D721Med (cell line): ENCODE data around the gene KLF1.
A peak's percentile ranks its signal among the peaks of the same experiment; 100 is the strongest.

ENCODE experiments used
- DNase-seq: peaks from one replicate; pipeline ENCODE4 v3.0.0; 2011; ENCODE audit warnings: low spot score; ENCODE audit not compliant: insufficient read length
- FAIRE-seq: peaks from 2 replicates; lab custom pipeline; 2011; peaks lifted over from hg19 to GRCh38; lab: Jason Lieb, UNC
- TF ChIP-seq, protein P1 (sequence below): IDR thresholded peaks from 2 replicates; pipeline ENCODE4 v1.5.1; 2012; ENCODE audit warnings: mild to moderate bottlenecking, control low read depth; ENCODE audit not compliant: insufficient read depth; ENCODE audit errors: missing control alignments

Gene KLF1

DNA sequence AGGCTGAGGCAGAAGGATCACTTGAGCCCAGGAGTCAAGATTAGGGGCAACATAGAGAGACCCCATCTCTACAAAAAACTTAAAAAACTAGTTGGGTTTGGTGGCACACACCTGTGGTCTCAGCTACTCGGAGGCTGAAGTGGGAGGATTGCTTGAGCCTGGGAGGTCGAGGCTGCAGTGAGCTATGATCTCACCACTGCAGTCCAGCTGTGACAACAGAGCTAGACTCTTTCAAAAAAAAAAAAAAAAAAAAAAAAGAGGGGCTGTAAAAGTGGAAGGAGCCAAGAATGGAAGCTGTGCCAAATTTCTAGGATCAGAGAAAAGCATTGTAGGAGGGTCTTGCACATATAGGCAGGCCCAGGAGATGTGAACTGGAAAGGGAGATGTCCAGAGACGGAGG, 15.3 kb downstream of the KLF1 start:
- no peak for DNase-seq
- TF ChIP-seq, protein P1, sequence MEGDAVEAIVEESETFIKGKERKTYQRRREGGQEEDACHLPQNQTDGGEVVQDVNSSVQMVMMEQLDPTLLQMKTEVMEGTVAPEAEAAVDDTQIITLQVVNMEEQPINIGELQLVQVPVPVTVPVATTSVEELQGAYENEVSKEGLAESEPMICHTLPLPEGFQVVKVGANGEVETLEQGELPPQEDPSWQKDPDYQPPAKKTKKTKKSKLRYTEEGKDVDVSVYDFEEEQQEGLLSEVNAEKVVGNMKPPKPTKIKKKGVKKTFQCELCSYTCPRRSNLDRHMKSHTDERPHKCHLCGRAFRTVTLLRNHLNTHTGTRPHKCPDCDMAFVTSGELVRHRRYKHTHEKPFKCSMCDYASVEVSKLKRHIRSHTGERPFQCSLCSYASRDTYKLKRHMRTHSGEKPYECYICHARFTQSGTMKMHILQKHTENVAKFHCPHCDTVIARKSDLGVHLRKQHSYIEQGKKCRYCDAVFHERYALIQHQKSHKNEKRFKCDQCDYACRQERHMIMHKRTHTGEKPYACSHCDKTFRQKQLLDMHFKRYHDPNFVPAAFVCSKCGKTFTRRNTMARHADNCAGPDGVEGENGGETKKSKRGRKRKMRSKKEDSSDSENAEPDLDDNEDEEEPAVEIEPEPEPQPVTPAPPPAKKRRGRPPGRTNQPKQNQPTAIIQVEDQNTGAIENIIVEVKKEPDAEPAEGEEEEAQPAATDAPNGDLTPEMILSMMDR: no peak
- no peak for FAIRE-seq

DNA sequence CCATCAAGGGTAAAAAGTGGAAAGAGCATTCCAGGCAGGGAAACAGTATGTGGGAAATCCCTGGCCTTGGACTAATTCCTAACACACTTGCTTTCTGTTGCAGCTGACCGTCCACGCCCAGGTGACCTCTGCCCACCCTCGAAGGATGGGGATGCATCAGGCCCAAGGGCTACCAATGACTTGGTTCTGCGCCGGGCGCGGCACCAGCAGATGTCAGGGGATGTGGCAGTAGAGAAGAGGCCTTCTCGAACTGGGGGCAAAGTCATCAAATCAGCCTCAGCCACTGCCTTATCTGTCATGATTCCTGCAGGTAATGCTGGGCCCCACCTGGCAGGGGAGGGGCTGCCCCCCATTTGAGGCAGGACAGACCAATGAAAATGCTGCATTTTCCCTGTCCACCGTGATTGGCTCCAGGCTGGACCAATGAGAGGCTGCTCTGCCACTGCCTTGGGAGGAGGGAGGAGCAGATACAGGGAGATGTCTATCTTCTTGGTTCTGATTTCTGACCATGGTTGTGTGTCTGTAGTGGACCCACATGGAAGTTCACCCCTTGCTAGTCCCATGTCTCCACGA, 18.4 kb downstream of the KLF1 start:
- DNase-seq (peak; percentile 18), FAIRE-seq (no peak)
- TF ChIP-seq, protein P1: no peak

DNA sequence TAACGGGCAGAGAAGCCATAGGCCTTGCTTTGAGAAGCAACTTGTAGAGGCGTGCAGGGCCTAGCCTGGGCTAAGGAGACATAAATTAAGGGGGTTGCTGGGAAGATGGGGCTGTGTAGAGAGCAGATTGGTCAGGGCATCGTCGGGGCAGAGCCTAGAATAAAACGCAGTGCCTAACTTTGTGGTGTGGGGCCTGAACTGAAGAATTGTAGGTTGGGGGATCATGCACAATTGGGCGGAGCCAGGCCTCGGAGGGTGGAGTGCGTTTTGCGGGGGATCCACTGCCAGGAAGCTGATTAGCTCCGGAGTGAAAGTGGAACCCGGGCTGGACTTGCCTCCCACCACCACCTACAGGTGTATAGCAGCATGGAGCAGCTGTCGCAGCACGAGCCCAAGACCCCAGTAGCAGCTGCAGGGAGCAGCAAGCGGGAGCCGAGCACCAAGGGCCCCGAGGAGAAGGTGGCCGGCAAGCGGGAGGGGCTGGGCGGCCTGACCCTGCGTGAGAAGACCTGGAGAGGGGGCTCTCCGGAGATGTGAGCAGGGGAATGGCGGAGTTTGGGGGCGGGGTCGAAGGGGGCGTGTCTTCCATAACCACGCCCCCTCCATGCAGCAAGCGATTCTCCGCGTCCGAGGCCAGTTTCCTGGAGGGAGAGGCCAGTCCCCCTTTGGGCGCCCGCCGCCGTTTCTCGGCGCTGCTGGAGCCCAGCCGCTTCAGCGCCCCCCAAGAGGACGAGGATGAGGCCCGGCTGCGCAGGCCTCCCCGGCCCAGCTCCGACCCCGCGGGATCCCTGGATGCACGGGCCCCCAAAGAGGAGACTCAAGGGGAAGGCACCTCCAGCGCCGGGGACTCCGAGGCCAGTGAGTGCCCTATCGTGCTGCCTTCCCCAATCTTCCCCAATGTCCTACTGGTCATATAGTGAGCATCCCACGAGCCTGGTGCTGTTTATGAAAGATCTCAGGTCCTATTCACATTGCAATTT, 19.6 kb downstream of the KLF1 start:
- DNase-seq (no peak), FAIRE-seq (no peak)
- TF ChIP-seq, protein P1: no peak

DNA sequence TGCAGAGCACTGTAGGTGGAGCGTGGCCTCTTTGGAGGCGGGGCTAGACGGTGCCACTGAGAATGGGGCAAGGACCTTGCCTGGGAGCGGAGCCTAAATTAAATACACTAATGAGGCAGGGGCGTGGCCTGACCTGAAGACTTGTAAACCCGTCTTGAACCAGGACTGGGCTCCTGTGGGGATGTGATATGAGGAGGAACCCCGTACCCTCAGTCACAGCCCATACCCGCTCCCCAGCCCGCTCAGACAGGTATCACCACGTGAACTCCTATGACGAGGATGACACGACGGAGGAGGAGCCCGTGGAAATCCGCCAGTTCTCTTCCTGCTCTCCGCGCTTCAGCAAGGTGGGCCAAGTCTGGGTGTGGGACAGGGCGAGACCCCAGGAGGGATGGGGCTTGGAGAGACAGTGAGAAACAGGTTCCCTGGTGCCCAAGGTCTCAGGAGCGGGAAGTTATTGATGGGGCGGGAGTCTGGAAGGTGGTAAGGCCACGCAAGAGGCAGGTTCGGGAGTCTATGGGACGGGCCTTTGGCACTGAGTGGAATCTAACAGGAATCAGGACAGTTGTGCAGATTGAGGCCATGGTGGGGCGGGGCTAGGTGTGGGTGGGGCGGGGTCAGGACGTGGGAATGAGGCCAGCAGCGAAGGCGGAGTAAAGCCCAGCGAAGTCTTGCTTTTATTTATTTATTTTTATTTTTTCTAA, 20.4 kb downstream of the KLF1 start:
- no peak for DNase-seq

DNA sequence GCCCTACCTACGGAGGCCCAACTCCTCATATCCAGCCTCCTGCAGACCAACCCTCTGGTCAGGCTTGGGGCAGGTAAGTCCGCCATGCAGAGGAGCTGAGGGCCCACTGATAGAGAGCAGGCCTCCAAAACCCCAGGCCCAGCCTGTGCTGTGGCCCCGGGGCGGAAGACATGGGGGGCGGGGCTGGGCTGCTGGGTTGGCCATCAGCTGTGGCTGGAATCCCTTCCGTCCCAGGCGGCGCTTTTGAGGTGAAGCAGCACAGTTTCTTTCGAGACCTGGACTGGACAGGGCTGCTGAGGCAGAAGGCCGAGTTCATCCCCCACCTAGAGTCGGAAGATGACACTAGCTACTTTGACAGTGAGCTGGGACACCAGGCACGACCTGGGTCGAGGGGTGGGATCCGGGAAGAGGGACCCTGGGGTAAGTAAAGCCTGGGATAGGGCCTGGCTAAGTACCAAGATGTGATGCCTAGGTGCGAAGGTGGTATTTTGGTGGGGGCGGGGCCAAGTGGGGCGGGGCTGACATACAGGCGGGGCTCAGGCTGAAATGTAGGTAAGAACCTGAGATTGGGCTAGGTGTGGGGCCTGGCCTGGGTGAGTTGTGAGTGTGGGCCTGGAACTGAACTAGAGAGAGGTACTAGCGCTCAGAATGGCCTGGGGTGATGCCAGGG, 21.1 kb downstream of the KLF1 start:
- TF ChIP-seq, protein P1: no peak
- no peak for DNase-seq
- FAIRE-seq: no peak

More for the DNA sequence above, 20.4 kb downstream of the KLF1 start:
- FAIRE-seq: no peak
- TF ChIP-seq, protein P1: no peak

DNA sequence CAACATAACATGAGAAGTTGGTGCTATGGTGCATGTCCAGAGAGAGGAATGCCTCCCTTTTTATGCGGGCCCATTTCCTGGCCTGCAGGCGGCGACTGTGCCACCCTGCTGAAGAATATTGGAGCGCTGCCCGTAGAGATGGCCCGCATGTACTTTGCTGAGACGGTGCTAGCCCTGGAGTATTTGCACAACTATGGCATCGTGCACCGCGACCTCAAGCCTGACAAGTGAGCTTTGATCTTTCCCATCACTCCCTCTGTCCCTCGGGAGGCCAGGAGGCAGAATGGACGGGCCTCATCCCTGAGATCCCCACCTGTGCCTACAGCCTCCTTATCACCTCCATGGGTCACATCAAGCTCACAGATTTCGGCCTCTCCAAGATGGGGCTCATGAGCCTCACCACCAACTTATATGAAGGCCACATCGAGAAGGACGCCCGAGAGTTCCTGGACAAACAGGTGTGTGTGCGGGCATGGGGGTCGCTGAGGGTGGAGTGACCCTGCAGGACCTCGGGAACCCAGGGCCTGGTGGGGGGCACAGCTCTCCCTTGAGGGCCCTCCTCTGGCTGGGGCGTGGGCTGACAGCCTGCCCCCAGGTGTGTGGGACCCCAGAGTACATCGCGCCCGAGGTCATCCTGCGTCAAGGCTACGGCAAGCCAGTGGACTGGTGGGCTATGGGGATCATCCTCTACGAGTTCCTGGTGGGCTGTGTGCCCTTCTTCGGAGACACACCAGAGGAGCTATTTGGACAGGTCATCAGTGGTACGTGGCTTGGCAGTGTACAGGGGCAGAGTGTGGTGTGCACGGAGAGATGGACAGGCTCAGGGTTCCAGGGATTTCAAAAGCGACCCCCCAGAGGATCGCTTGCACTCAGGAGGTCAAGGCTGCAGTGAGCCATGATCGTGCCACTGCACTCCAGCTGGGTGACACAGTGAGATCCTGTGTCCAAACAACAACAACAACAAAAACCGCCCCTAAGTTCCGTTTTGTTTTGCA, 22.0 kb downstream of the KLF1 start:
- TF ChIP-seq, protein P1: no peak
- no peak for FAIRE-seq
- DNase-seq: no peak
